BJ (cell line): Measurements from ENCODE around the gene BECN2. TPM values are rescaled to one million over a fixed set of nuclear protein-coding genes. Genes with fewer than 3 reads are reported as not detected.

Source experiments
- CTCF ChIA-PET: fragments of 350-600 bp; formaldehyde crosslinking; extraction: SDS; loops from one replicate; lab custom pipeline; 2021; ENCODE audit warnings: antibody characterized with exemption, inconsistent platforms; lab: Yijun Ruan, JAX
- POLR2A ChIA-PET: fragments of 300-600 bp; sonication (Branson Sonifier 250); formaldehyde crosslinking; extraction: SDS; loops from one replicate; lab custom pipeline; 2021; ENCODE audit warnings: antibody characterized with exemption; lab: Charles Lee
- DNase-seq: peaks from one replicate; pipeline ENCODE4 v3.0.0-alpha.2; 2011; ENCODE audit warnings: low read depth
- H3K27me3 ChIP-seq: 2 replicates; pipeline ENCODE4 v1.6.0; 2011; ENCODE audit warnings: low read length; ENCODE audit not compliant: control insufficient read depth, insufficient read depth
- H3K36me3 ChIP-seq: 2 replicates; pipeline ENCODE4 v1.5.1; 2011; ENCODE audit warnings: low read length; ENCODE audit not compliant: control insufficient read depth, insufficient read depth
- H3K4me3 ChIP-seq: 2 replicates; pipeline ENCODE4 v1.5.1; 2011; ENCODE audit warnings: low read depth, mild to moderate bottlenecking, control low read depth, low read length
- polyA plus RNA-seq: library from polyadenylated mRNA; depleted of rRNA; stranded (reverse); fragments of >200 nt; gene quantifications from 2 replicates; pipeline ENCODE4 v1.2.3, GENCODE V29; 2011; rRNA removed
- TF ChIP-seq, protein P1 (sequence below): IDR thresholded peaks from 2 replicates; pipeline ENCODE4 v1.5.1; 2011; ENCODE audit warnings: low read depth, mild to moderate bottlenecking, control low read depth, inconsistent platforms, low read length, moderate library complexity; ENCODE audit not compliant: insufficient read depth

The BECN2 gene
- polyA plus RNA-seq, 1 experiment, result not detected

DNA sequence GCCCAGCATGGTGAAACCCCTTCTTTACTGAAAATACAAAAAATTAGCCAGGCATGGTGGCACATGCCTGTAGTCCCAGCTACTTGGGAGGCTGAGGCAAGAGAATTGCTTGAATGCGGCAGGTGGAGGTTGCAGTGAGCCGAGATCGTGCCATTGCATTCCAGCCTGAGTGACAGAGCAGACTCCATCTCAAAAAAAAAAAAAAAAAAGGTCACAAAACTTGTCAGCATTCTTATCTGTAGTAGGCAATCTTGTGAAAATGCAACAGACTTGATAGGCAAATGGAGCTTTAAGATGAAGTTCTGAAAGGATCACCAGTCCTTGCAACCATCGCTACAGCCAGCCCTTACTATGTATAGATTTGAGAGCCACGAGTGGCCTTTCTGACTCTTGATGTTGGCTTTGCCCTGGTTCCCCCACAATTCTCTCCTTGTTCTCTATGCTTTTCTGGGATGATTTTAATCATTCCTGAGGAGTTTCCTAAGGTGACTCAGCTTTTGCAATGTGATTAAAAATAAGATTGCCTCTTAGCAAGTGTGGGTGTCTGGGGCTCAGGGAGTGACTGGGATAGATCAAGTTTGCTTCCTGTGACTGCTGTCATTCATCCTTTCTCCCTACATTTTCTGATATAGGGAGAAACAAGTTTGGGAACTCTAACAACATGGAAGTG is 48.4 kb downstream of the BECN2 start:
- POLR2A ChIA-PET, result no interaction called here
- DNase-seq, result no peak
- H3K27me3 ChIP-seq, result no peaks in the 10 kb centered on the region
- TF ChIP-seq, protein P1, sequence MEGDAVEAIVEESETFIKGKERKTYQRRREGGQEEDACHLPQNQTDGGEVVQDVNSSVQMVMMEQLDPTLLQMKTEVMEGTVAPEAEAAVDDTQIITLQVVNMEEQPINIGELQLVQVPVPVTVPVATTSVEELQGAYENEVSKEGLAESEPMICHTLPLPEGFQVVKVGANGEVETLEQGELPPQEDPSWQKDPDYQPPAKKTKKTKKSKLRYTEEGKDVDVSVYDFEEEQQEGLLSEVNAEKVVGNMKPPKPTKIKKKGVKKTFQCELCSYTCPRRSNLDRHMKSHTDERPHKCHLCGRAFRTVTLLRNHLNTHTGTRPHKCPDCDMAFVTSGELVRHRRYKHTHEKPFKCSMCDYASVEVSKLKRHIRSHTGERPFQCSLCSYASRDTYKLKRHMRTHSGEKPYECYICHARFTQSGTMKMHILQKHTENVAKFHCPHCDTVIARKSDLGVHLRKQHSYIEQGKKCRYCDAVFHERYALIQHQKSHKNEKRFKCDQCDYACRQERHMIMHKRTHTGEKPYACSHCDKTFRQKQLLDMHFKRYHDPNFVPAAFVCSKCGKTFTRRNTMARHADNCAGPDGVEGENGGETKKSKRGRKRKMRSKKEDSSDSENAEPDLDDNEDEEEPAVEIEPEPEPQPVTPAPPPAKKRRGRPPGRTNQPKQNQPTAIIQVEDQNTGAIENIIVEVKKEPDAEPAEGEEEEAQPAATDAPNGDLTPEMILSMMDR, result no peak
- CTCF ChIA-PET, result interaction anchor here (0.6 to 5.0 kb wide), 3 partner anchors 8 to 110 kb away, joined by 3 to 31 read pairs (median 6); partner anchors contain the start of gene MAP1LC3C
- no peaks in the 10 kb centered on the region for H3K36me3 ChIP-seq
- no peak overlapping the region for H3K4me3 ChIP-seq

DNA sequence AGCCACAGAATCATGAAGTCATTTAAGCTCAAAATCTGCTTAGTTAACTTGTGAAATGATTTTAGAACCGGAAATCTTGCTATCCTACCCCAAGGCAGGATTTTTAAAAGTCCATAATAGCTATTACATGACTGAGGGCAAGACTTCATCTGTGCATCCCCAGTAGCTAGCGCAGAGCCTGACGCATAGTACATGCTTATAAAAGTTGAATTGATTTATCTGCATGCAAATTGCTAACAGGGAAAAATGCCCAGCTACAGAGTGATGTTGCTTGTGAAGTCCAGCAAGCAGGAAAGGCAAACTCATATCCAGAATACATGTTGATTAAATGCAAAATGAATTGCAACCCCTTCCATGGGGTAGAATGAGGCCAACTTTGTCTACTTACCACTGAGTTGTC is 49.4 kb downstream of the BECN2 start:
- ChIA-PET POLR2A (no interaction called here), CTCF (interaction anchor here (1.5 to 5.0 kb wide), 2 partner anchors 9 to 111 kb away, joined by 6 to 31 read pairs; partner anchors contain the start of gene MAP1LC3C)
- H3K36me3 ChIP-seq, result no peaks in the 10 kb centered on the region
- TF ChIP-seq, protein P1, result no peak
- no peaks in the 10 kb centered on the region for H3K27me3 ChIP-seq
- DNase-seq, result no peak
- no peak overlapping the region for H3K4me3 ChIP-seq

Other genes with a start within 250 kb of the BECN2 start
- gene EXO1, start 109.6 kb upstream of the BECN2 start, polyA plus RNA-seq, result 2.6 and 5.2 TPM in 2 replicates
- 0.10 and 0.23 TPM in 2 replicates for gene MAP1LC3C, start 41.3 kb downstream of the BECN2 start, polyA plus RNA-seq